ENCODE measurements around the gene RNASEL. TPM values are rescaled to one million over a fixed set of nuclear protein-coding genes. Genes with fewer than 3 reads are reported as not detected.

RNASEL gene
- total and polyA plus RNA-seq, 9 of the 15 experiments (the other 6 are each of a cell fraction or from before 2014, with no cell fraction given) = 4.3 to 11.1 (median 7.2) TPM

DNA sequence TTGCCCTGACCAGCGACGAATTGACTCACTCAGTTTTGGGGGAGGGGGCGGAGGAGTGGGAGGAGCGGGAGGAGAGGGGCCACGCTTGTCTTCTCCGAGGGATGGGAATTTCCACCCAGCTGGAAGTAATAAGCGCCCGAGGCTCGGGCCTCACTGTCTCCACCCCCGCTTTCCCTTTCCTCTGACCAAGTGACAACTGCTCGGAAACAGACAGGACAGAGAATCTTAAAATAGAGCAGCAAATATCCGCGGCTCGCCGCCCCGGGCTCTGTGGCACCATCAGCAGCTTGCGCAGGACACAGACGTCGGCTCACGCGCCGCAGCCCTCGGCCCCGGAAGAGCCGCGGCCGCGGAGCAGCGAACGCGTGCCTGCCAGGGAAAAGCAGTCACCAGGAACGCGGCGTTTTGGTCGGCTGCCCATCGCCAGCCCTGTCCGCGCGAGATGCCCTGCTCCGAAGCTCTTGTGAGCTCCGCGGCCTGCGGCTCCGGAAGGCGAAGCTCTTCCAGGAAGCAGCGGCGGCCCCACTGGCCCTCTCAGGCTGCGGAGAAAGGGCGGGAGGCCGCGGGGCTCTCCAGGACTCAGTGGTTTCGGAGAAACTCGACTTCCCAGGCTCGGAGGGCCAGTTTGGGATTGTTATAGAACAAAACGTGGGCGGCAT is 25.9 kb upstream of the RNASEL start (continued):
- TF ChIP-seq RAD21 (CRISPR knock-in tag; conservative IDR thresholded peaks at IDR 0.05 in 1 of 2, IDR thresholded peaks at IDR 0.05 in 1 of 2) (0 out of 4 replicates have a peak, but pooled peaks of 1 of the 2 experiments have one; percentile 2), DPF2 (IDR thresholded peaks at IDR 0.05) (no peak), ZNF696 (CRISPR knock-in tag; conservative IDR thresholded peaks at IDR 0.05) (no peak), SPI1 (IDR thresholded peaks at IDR 0.05; ENCODE audit: borderline replicate concordance, low read depth, low read length) (no peak), RNF2 (IDR thresholded peaks at IDR 0.05) (no peak; the same call in 1 of the 2 replicates), ETV1 (tag; conservative IDR thresholded peaks at IDR 0.05; ENCODE audit: low read depth) (no peak), TCF7L2 (IDR thresholded peaks at IDR 0.05; ENCODE audit: low read depth, low read length) (no peak), ERF (CRISPR knock-in tag; IDR thresholded peaks at IDR 0.05) (peak; percentile 79; the same call in 1 of the 2 replicates), PYGO2 (tag; IDR thresholded peaks at IDR 0.05) (no peak), NRF1 (conservative IDR thresholded peaks at IDR 0.05 in 1 of 2, IDR thresholded peaks at IDR 0.05 in 1 of 2) (peak; percentile 81 to 83), ZNF41 (CRISPR knock-in tag; conservative IDR thresholded peaks at IDR 0.05) (no peak), POLR2G (IDR thresholded peaks at IDR 0.05; ENCODE audit: low read depth, low read length) (peak; percentile 74), ZBTB9 (CRISPR knock-in tag; IDR thresholded peaks at IDR 0.05) (peak; percentile 82), ZSCAN32 (CRISPR knock-in tag; IDR thresholded peaks at IDR 0.05) (no peak), HBP1 (CRISPR knock-in tag; IDR thresholded peaks at IDR 0.05) (no peak), PHF20 (IDR thresholded peaks at IDR 0.05; ENCODE audit: partially characterized antibody) (peak; percentile 37), RBFOX2 (IDR thresholded peaks at IDR 0.05; ENCODE audit: low read depth, low read length) (peak; percentile 72), XRCC3 (IDR thresholded peaks at IDR 0.05) (no peak), CHCHD3 (CRISPR knock-in tag; IDR thresholded peaks at IDR 0.05) (no peak), ZBTB12 (CRISPR knock-in tag; IDR thresholded peaks at IDR 0.05) (peak; percentile 37; the same call in 1 of the 2 replicates), ZNF12 (CRISPR knock-in tag; IDR thresholded peaks at IDR 0.05) (no peak), GABPA (tag; conservative IDR thresholded peaks at IDR 0.05; ENCODE audit: low read depth) (peak; percentile 20; the same call in 1 of the 2 replicates), SP1 (CRISPR knock-in tag; IDR thresholded peaks at IDR 0.05) (no peak), KLF13 (tag; IDR thresholded peaks at IDR 0.05; ENCODE audit: borderline replicate concordance, low read depth) (no peak), MED1 (CRISPR knock-in tag; IDR thresholded peaks at IDR 0.05; ENCODE audit: borderline replicate concordance) (no peak), NCOR1 (IDR thresholded peaks at IDR 0.05) (no peak), ZNF431 (CRISPR knock-in tag; IDR thresholded peaks at IDR 0.05) (no peak), GABPB2 (CRISPR knock-in tag; conservative IDR thresholded peaks at IDR 0.05) (no peak)

Measured in K562 (cell line).